HG03439 (cell line): Measurements from ENCODE around the gene ADGRD1.

ENCODE experiments used
- ATAC-seq: cut with Tn5 transposase; IDR thresholded peaks from one replicate; pipeline ENCODE4 v1.9.1; 2021; ENCODE audit warnings: mild to moderate bottlenecking, moderate library complexity; ENCODE audit not compliant: unreplicated experiment

The ADGRD1 gene

DNA sequence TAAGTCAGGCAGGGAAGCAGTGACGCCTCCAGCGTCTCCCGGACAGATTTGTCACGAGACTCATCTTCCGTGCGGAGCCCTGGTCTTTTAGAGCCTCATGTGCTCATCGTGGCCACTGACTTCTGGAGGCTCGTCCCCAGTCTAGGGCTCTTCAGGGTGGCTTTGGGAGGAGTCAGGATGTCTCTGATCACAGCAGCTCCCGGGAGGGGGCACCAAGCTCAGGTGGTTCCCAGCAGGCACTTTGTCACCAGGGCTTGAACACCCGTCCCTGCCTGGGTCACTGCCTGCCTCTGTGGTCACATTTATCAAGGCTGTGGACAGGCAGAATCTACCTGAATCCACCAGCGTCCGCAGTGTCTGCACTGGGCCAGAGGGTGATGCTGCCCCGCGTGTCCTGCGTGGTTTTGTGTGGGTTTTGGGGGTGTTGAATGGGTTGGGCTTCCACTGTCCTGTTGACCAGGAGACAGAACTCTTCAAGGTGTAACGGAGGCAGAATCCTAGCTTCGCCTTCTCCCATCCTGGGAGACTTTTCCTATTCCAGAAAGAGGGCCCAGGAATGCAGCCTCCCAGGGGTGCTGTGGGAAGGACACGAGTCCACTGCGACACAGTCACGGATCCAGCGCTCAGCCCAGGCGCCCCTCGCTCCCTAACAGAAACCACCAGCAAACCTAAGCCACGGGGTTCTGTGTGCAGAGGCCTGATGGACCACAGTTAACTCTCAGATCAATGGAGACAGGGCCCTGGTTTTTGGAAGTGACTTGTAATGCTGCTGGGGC, 132.3 kb downstream of the ADGRD1 start:
- no peak for ATAC-seq

- ATAC-seq = no peak
Measured at GRCh38 chr12:131087302-131087818, 133.7 kb downstream of the ADGRD1 start.

DNA sequence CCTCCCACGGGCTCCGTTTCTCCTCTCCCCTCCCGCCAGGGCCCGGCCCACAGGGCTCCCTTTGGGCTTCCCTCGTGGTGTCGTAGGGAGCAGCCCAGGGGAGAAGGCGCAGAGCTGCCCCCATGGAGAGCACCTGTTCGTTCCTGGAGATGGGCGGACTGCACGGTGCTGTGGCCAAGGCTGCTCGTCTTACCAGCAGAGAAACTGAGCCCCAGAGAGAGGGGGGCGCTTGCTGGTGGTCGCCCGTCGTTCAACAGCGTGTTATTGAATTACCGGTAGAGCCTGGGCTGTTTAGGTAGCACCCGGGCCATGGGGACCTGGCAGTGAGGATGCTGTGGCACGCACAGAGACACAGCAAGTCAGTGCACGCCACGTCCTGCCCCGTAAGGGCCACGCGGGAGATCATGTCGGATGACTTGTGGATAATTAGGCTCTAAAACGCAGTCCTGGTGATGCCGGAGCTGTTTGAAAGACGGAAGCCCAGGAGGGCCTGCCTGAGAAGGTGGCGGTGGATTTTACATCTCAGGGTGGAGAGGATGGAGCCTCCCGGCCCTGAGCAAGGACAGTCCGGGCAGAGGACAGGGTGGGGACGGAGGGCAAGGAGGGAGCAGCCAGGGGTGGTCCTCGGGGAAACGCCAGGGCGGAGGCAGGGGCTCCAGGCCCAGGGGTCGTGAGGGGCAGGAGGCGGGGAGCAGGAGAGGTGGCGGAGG, 134.4 kb downstream of the ADGRD1 start:
- no peak for ATAC-seq

- ATAC-seq = no peak
Measured at GRCh38 chr12:131088701-131089530, 135.2 kb downstream of the ADGRD1 start.

DNA sequence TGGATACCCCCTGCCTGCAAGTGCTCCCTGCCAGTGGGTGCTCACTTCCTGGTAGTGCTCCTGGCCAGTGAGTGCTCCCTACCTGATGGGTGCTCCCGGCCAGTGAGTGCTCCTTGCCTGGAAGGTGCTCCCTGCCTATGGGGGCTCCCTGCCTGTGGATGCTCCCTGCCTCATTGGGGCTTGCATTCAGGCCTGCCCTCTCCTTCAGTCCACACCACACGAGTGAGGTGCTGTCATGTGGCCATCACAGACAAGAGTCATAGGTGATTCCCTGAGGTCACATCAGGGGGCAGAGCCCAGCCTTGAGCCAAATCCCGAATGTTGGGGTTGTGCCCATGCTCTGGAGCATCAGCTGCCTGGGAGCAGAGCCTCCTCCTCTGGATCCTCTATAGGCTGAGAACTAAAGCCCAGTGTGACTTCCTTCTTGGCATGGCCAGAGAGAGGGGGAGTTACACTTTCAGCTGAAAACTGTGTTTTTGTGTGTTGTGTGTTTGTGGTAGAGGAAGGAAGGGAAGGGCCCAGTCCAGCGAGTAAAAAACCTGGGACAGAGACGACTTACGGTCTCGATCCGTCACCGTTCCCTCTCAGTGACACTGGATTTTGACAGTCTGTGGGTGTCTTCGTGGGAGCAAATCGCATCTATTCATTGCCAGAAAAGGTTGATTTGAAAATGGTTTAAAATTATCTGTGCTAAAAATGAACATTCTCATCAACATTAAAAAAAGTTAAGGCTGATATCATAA, 136.0 kb downstream of the ADGRD1 start:
- ATAC-seq = no peak

- no peak for ATAC-seq
Measured at GRCh38 chr12:131090274-131091210, 136.8 kb downstream of the ADGRD1 start.

DNA sequence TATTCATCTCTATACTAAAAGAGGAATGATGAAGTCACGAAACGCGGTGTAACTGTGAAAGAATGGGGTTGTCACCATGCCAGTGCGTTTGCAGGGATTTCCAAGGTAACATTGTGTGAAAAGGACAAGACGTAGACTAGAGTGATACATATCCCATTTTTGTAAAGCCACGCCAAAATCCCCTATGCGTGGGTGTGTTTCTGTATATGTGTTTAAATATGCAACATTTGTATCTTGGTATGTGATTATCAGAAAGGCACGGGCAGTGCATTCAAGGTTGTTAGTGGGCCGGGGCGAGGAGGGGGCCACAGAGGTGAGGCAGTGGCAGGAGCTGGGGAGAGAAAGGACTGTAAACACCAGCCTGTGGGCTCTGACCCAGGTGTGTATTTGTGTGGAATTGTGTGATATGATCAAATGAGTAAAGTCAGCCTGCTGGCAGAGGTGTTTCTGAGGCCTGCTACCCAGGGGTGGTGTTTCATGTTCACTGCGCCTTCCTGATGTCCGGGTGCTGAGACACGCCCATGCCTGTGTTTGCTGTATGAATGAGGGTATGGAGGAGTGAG, 137.8 kb downstream of the ADGRD1 start:
- no peak for ATAC-seq

DNA sequence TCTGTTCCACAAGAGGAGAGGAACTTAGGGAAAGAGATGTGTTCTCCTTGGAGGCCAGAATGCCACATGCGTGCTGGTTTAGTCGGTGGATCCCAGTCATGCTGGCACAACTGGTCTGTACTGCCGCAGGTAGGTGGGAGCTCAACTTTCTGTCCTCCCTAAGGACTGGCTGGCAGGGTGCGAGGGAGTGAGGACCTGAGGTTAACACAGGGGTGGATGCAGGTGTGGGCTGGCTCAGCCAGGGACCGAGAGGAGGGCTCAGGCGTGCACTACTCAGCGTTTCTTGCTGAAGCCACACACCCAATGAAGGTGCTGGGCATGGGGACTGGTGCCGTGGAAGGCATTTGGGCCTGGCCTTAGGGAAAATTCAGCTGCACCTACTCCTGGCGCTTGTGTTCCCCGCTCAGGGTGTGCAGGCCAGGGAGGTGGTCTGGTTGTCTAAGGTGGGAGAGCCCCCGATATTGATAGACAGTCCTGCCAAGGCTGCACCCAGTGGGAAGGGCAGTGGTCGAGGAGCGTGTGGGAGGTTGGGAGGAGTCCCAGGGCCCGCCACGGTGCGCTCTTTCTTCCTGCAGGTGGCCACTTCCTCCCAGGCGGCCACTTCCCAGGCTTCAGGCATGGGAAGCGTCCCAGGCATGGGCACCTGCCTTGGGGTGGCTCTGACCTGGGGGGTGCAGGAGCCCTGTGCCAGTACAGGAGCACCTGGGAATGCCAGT, 138.4 kb downstream of the ADGRD1 start:
- ATAC-seq = no peak

GRCh38 chr12:131092901-131093603, 139.3 kb downstream of the ADGRD1 start:
- peak; percentile 64 for ATAC-seq

DNA sequence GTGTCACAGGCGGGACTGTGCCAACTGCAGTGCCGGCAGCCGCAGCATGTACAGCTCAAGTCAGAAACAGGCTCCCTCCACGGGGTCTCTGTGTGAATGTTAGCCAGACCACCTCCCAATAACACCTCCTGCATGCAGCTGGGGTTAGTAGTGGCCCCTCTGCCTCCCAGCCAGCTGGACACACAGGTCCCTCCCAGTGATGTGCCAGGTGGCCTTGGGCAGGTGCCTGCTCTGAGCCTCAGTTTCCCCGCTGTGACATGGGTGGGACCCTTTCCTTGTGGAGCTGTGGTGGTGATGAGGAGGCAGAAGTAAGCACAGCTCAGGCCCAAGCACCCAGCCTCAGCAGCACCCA, 139.9 kb downstream of the ADGRD1 start:
- no peak for ATAC-seq

DNA sequence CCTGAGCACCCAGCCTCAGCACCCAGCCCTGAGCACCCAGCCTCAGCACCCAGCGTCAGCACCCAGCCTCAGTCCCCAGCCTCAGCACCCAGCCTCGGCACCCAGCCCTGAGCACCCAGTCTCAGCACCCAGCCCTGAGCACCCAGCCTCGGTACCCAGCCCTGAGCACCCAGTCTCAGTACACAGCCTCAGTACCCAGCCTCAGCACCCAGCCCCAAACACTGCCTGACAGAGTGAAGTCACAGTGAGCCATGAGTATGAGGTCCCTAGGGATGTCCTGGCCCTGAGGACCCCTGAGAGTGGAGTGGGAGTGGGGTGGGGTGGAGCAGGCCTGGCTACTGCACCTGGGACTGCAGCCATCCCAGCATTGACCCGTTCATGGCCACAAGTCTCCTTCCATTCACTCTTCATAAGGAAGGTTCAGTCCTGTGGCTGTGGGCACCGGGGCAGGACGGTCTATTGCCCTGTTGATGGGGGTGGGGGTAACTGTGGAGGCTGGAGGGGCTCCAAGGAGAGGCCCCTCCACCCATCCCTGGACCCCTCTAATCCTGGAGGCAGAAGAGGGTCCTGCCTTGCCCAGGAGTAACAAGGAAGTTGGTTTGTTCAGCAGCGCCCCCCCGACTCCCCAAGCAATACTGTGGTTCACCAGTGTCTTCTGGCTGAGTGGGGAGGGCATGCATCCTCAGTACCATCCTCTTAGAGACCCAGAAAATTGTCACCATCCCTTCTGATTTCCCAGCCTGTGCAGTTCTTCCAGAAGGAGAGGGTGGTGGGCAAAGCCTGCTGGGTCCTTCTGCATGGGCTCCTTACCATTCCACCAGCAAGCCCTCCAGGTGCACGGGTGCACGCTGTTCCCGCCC, 140.5 kb downstream of the ADGRD1 start:
- ATAC-seq = no peak

DNA sequence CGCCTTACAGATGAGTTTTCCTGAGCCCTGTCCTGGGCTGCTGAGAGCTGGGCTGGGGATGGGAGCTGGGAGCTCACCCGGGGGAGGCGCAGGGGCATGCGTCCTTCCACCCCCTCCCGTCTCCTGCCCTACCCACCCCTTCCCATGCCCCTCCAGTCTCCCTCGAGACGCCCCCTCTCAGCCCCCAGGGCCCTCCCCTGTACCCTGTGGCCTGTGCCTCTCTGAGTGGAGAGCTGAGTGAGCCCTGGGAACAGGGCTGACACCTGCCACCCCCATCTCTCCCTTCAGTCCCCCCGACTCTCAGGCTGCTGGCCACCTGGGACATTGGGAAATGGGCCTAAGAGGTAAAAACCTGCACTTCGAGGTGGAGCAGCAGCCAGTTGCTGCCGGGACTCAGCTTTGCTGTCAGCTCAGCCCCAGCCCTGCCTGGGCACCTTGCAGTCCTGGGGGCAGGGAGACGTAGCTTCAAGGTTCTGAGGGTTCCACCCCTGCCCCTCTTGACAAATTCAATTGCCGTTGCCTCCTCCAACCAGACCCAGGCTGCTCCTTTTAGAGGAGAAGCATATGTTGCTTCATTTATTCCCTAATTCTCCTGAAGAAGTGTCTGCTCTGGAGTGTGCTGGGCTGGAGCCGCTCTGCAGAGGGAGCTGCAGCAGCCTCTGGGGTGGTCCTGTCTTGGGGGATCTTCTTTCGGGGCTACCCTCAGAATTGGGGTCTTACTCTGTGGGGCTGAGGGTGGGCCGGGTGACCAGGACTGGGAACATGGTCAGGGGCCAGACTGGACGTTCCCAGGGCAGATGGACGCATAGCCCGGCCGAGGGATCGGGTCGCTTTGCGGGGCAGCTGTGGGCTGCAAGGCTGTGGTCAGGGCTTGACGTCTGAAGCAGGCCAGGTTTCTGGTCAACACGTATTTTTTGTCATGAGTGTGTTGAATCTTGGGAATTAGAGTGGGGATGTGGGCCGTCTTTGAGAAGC, 141.4 kb downstream of the ADGRD1 start:
- ATAC-seq = no peak

- ATAC-seq = no peak
Measured at GRCh38 chr12:131095826-131096680, 142.3 kb downstream of the ADGRD1 start.

DNA sequence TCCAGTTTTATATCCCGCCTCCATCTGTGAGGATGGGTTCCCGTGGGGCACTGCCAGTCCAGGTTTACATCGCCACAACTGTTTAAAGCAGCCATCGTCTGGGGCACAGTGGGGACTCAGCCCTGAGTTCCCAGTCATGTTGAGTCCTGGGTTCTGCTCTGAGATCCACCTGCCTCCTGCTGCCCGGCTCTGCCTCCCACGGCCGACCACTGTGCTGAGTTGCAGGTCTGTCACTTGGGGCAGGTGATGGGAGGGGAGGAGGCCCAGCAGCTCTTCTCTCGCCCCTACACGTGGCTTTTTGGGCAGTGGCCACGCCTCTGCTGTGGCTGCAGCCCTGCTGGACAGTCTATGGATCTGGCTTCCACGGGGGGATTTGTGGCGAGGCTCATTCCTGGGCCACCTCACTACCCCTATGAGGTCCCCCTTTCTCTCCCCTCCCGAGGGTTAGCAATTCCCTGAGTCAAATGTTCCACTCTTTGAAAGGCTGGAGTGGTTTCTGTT, 143.0 kb downstream of the ADGRD1 start:
- ATAC-seq = no peak
